Mucosa of gallbladder (tissue), 1 donor: ENCODE measurements around the gene USP15. TPM values are rescaled to one million over a fixed set of nuclear protein-coding genes. Genes with fewer than 3 reads are reported as not detected.
"Not testable (repeated sequence)": the region's sequence is repeated elsewhere in the genome, so short reads cannot be mapped to it uniquely, and the experiment has no call there.

Experiments used
- DNase-seq: peaks from one replicate; pipeline ENCODE4 v3.0.0-alpha.2; 2020; ENCODE audit warnings: low spot score
- total RNA-seq: library from RNA; stranded (reverse); gene quantifications from one replicate; pipeline ENCODE4 v1.2.1, GENCODE V29; 2021
- donor health status: DM: no; HTN: no; CAD: no.

Gene USP15
- total RNA-seq, 1 donor from 2014 or later, result 35.7 TPM

GRCh38 chr12:62455429-62455828, 195.2 kb downstream of the USP15 start:
- DNase-seq, result not testable (repeated sequence)

DNA sequence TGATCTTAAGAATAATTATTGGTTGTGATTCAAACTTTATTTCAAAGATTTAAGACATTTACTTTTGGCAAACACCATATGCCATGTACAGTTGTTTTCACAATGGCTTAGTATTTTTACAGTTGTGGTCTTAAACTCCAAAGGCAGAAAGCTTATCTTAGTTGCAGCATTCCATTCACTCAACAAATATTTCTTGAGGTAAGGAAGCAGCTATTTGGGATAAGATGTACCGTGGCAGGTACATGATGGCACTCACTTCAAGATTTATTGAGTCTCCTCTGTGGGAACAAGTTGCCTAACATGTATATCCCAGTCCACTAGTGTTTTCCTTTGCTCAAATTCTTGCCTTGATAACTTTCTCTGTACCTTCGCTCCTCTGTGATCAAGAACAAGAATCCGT, 198.4 kb downstream of the USP15 start:
- no peak for DNase-seq

DNA sequence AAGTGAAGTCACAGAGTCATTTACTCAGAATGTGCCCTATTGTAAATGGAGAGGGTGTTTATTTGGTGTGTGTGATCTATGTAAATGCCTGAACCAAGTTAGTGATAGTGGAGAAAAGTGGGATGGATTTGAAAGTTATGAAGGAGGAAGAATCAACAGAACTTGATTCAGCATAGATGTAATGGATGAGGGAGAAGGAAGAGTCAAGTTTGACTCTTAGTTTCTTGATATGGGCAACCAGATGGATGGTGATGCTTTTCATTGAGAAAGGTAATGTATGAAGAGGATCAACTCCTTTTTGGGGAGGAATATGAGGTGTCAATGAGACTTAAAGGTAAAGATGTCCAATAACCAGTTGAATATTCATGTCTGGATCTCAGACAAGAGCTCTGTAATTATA, 199.8 kb downstream of the USP15 start:
- no peak for DNase-seq

- DNase-seq, result not testable (repeated sequence)
Observed at GRCh38 chr12:62461171-62461837, 201.1 kb downstream of the USP15 start.

DNA sequence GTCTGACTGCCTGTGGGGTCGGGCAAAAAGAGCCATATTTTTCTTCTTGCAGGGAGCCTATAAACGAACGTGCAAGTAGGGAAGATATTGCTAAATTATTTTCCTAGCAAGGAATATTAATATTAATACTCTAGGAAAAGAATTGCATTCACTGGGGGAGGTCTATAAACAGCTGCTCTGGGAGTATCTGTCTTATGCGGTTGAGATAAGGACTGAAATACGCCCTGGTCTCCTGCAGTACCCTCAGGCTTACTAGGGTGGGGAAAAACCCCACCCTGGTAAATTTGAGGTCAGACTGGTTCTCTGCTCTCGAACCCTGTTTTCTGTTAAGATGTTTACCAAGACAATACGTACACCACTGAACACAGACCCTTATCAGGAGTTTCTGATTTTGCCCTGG, 203.0 kb downstream of the USP15 start:
- DNase-seq, result not testable (repeated sequence)

Other genes starting within 250 kb of the USP15 start
- gene MON2, start 206.4 kb downstream of the USP15 start, total RNA-seq, result 51.1 TPM